Loucy (cell line): ENCODE measurements around the gene SMARCE1.

Experiments
- H2AFZ ChIP-seq: fragments of 200-600 bp; sonication (generic); 2 replicates; pipeline ENCODE4 v1.6.0; 2016; ENCODE audit warnings: antibody characterized with exemption, mild to moderate bottlenecking, low read length, moderate library complexity
- H3F3A ChIP-seq: fragments of 200-600 bp; 2 replicates; pipeline ENCODE4 v1.6.0; 2016; ENCODE audit warnings: antibody characterized with exemption, low read depth, mild to moderate bottlenecking
- H3K27me3 ChIP-seq: fragments of 200-600 bp; sonication (generic); 2 replicates; pipeline ENCODE4 v1.6.1; 2014; ENCODE audit warnings: low read length, mild to moderate bottlenecking; ENCODE audit not compliant: insufficient read depth, poor library complexity, severe bottlenecking
- H3K36me3 ChIP-seq: fragments of 200-600 bp; sonication (generic); 2 replicates; pipeline ENCODE4 v1.6.1; 2016; ENCODE audit warnings: low read length; ENCODE audit not compliant: insufficient read depth
- H3K4me1 ChIP-seq: fragments of 200-600 bp; sonication (generic); 2 replicates; pipeline ENCODE4 v1.5.1; 2014; ENCODE audit warnings: low read length, mild to moderate bottlenecking; ENCODE audit not compliant: insufficient read depth, poor library complexity, severe bottlenecking
- H3K4me2 ChIP-seq: fragments of 200-600 bp; sonication (generic); 2 replicates; pipeline ENCODE4 v1.6.0; 2014; ENCODE audit warnings: antibody characterized with exemption, low read length, low read depth, mild to moderate bottlenecking; ENCODE audit not compliant: poor library complexity, severe bottlenecking
- H3K4me3 ChIP-seq: fragments of 200-600 bp; sonication (generic); 2 replicates; pipeline ENCODE4 v1.5.1; 2014; ENCODE audit warnings: low read length, mild to moderate bottlenecking, mixed read lengths; ENCODE audit not compliant: poor library complexity, severe bottlenecking
- H3K79me2 ChIP-seq: fragments of 200-600 bp; sonication (generic); 2 replicates; pipeline ENCODE4 v1.6.1; 2014; ENCODE audit warnings: low read length; ENCODE audit not compliant: insufficient read depth
- H3K9ac ChIP-seq: fragments of 200-600 bp; sonication (generic); 2 replicates; pipeline ENCODE4 v1.6.0; 2014; ENCODE audit warnings: mild to moderate bottlenecking, low read depth, low read length, moderate library complexity; ENCODE audit not compliant: poor library complexity, severe bottlenecking
- H3K9me2 ChIP-seq: fragments of 200-600 bp; sonication (generic); replicated peaks from 2 replicates; pipeline ENCODE4 v1.6.1; 2016; ENCODE audit warnings: low read depth, low read length, mixed read lengths
- H3K9me3 ChIP-seq: fragments of 200-600 bp; sonication (generic); 2 replicates; pipeline ENCODE4 v1.6.1; 2014; ENCODE audit warnings: mild to moderate bottlenecking, antibody characterized with exemption, low read length, low read depth; ENCODE audit not compliant: insufficient read depth
- H4K20me1 ChIP-seq: fragments of 200-600 bp; sonication (generic); 2 replicates; pipeline ENCODE4 v1.6.0; 2014; ENCODE audit warnings: antibody characterized with exemption, low read length, mild to moderate bottlenecking; ENCODE audit not compliant: insufficient read depth, poor library complexity, severe bottlenecking
- EZH2phosphoT487 ChIP-seq: fragments of 200-600 bp; IDR thresholded peaks from 2 replicates; pipeline ENCODE4 v1.6.1; 2018; ENCODE audit warnings: antibody characterized with exemption, mild to moderate bottlenecking, moderate library complexity, borderline replicate concordance
- TF ChIP-seq, protein P1 (sequence below): fragments of 200-600 bp; sonication (generic); conservative IDR thresholded peaks from 2 replicates; pipeline ENCODE4 v1.5.1; 2014; ENCODE audit warnings: mild to moderate bottlenecking, antibody characterized with exemption, low read length

SMARCE1 gene

DNA sequence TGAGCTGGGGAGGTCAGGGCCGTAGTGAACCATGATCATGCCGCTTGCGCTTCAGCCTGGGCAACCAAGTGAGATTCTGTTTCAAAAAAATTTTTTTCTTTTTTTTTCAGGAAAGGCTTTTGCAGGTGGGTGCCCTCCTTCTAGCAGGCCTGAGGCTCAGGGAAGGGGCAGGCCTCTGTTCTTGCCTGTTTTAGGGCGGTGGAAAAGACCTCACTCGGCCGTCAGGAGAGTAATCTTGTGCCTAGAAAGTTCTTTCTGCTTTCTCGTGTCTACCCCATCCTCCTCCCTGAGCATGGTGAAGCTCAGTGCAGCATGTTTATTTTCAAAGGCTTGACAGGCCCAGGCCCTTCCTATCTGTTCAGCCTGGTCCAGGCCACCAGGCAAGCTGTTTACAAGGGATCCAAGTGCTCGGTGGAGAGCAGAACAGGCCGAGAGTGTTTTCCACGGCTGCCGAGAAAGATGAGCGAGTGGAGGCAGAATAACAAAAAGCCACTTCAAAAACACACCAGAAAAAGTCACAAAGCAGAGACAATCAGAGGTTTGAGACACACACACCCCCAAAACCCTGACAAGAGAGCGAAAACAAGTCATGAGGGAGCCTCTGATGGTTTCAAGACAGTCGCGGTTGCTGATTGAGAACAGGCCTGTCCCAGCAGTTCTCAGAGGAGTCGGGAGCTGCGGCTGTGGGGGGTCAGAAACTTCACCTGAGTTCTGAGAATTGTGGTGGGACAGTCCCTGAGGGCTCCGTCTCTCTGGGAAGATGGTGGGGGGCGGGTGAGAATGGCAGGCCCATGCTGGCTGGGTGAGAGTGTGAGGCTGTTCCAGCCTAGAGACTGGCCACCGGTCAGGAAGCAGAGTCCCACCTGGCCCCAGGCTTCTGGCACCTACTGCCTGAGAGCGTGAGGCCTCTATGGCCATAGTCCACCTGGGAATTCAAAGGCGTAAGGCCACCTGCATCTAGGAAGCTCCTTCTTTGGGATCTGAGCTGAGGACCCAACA is 44.9 kb downstream of the SMARCE1 start:
- no peaks in the 10 kb centered on the region for H3K9me3 ChIP-seq
- no peak overlapping the region for H3K4me3 ChIP-seq
- no peaks in the 10 kb centered on the region for H3K9me2 ChIP-seq
- no peak overlapping the region for H3K9ac ChIP-seq
- no peaks in the 10 kb centered on the region for H3K79me2 ChIP-seq
- H3K4me2 ChIP-seq: no peak overlapping the region
- H3K4me1 ChIP-seq: no peaks in the 10 kb centered on the region
- H3F3A ChIP-seq: no peaks in the 10 kb centered on the region
- no peak overlapping the region for H2AFZ ChIP-seq
- no peaks in the 10 kb centered on the region for H3K27me3 ChIP-seq
- TF ChIP-seq, protein P1, sequence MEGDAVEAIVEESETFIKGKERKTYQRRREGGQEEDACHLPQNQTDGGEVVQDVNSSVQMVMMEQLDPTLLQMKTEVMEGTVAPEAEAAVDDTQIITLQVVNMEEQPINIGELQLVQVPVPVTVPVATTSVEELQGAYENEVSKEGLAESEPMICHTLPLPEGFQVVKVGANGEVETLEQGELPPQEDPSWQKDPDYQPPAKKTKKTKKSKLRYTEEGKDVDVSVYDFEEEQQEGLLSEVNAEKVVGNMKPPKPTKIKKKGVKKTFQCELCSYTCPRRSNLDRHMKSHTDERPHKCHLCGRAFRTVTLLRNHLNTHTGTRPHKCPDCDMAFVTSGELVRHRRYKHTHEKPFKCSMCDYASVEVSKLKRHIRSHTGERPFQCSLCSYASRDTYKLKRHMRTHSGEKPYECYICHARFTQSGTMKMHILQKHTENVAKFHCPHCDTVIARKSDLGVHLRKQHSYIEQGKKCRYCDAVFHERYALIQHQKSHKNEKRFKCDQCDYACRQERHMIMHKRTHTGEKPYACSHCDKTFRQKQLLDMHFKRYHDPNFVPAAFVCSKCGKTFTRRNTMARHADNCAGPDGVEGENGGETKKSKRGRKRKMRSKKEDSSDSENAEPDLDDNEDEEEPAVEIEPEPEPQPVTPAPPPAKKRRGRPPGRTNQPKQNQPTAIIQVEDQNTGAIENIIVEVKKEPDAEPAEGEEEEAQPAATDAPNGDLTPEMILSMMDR: no peak
- TF ChIP-seq EZH2phosphoT487: no peak
- H3K36me3 ChIP-seq: no peaks in the 10 kb centered on the region
- H4K20me1 ChIP-seq: no peaks in the 10 kb centered on the region

DNA sequence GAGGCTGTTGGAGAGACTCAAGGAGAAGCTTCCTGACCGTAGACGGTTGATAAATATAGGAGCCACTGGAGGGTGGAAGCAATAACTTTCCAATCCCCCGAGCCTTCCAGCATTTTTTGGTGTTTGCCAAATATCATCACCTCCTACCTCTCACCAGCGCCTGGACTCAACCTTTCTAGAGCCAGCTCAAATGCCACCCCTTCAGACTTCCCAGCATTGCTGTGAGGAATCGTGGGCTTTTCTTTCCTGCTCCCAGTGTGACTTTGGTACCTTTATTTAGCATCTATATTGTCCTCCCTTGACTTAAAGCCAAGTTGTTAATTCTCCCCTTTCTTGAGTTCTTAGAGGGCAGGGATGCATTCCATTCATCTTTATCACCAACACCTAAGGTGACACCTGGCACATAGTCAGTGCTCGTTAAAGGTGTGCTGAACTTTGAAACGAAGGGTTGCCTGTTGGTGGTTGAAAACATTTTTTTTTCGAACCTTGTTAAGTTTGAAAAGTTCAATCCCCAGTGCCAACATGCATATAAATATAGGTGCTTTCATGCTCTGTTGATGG is 47.1 kb downstream of the SMARCE1 start:
- Histone ChIP-seq H3K9me3 (no peaks in the 10 kb centered on the region), H3K4me1 (peaks cover 4% of the 10 kb centered on the region), H2AFZ (no peak overlapping the region), H3K36me3 (no peaks in the 10 kb centered on the region), H3K79me2 (no peaks in the 10 kb centered on the region), H3K4me3 (no peak overlapping the region), H3K9ac (no peak overlapping the region), H3F3A (no peaks in the 10 kb centered on the region; the same call in 1 of the 2 replicates), H3K27me3 (no peaks in the 10 kb centered on the region), H3K9me2 (no peaks in the 10 kb centered on the region), H3K4me2 (no peak overlapping the region), H4K20me1 (no peaks in the 10 kb centered on the region)
- TF ChIP-seq, protein P1: no peak
- no peak for TF ChIP-seq EZH2phosphoT487

DNA sequence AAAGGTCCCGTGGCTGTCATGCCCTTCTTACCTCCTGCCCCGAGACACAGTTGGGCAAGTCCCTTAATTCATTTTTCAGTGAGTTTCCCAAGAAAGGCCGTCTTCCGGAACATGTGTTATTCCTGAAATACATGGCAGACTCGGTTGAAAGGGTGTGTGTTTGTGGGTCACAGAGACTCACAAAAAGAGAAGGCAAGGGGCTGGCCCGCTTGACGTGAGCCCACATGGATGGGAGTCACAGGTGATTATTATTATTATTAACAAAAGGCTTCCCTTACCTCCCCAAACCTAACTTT is 48.2 kb downstream of the SMARCE1 start:
- H3K27me3 ChIP-seq: no peaks in the 10 kb centered on the region
- no peak overlapping the region for H3K9ac ChIP-seq
- H3K4me1 ChIP-seq: peaks cover 4% of the 10 kb centered on the region
- H3K36me3 ChIP-seq: no peaks in the 10 kb centered on the region
- H3F3A ChIP-seq: no peaks in the 10 kb centered on the region; the same call in 1 of the 2 replicates
- TF ChIP-seq, protein P1: no peak
- H4K20me1 ChIP-seq: no peaks in the 10 kb centered on the region
- no peak overlapping the region for H3K4me2 ChIP-seq
- H3K9me2 ChIP-seq: no peaks in the 10 kb centered on the region
- H3K9me3 ChIP-seq: no peaks in the 10 kb centered on the region
- H3K4me3 ChIP-seq: no peak overlapping the region
- no peak overlapping the region for H2AFZ ChIP-seq
- no peaks in the 10 kb centered on the region for H3K79me2 ChIP-seq
